H54 (cell line): ENCODE measurements around the gene PDZD2.
"Not testable (repeated sequence)": the region's sequence is repeated elsewhere in the genome, so short reads cannot be mapped to it uniquely, and the experiment has no call there.

Source experiments
- DNase-seq: peaks from one replicate; pipeline ENCODE4 v3.0.0; 2011; ENCODE audit warnings: low spot score, mixed read lengths; ENCODE audit not compliant: insufficient read length
- FAIRE-seq: peaks from 3 replicates; lab custom pipeline; 2011; peaks lifted over from hg19 to GRCh38; lab: Jason Lieb, UNC
- POLR2A ChIP-seq: IDR thresholded peaks from 2 replicates; pipeline ENCODE4 v1.6.1; 2011; ENCODE audit warnings: low read depth, mild to moderate bottlenecking, low read length

Gene PDZD2

DNA sequence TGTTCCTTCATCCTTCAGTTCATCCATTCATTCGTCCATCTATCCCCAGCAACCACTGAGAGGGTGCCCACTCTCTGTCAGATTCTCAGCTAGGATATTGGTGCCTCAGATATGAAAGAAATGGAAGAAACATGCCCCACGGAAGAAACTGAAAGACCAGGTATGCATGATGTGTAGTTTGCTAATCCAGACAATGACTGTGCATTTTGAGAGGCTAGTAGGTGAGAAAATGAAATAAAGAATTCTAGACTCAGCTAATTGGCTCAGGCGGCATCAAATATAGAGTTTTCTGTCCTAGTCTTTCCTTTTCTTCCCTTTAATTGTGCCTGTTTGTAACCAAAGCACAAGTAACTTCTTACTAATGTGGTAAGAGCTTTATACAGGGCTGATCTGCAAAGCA is 104.7 kb downstream of the PDZD2 start:
- no peak for TF ChIP-seq POLR2A
- no peak for FAIRE-seq
- DNase-seq = no peak

- FAIRE-seq = no peak
- no peak for DNase-seq
Measured at GRCh38 chr5:31748458-31749172, 109.7 kb downstream of the PDZD2 start.

DNA sequence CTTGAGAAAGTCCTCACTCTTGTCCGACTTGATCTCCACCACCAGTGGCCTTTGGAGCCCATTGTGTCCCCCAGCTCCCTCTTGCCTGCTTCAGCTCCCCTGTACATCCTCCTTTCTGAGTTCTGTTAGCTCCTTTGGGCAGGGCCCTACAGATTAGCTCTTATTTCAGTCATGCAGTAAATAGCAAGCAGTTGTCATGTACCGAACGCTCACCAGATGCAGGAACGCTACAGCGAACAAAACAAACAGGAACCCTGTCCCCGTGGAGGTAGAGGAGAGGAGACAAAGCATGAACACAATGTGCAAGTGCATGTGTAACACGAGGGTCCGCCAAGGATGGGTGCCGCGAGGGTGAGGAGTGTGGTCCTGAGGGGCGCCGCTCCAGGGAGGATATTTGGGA is 111.3 kb downstream of the PDZD2 start:
- TF ChIP-seq POLR2A = no peak
- FAIRE-seq = no peak

More at GRCh38 chr5:31748458-31749172, 109.7 kb downstream of the PDZD2 start:
- TF ChIP-seq POLR2A = no peak

GRCh38 chr5:31751610-31752009 is 112.7 kb downstream of the PDZD2 start:
- no peak for DNase-seq
- TF ChIP-seq POLR2A = no peak
- FAIRE-seq = no peak

More for the DNA sequence above, 111.3 kb downstream of the PDZD2 start:
- no peak for DNase-seq

DNA sequence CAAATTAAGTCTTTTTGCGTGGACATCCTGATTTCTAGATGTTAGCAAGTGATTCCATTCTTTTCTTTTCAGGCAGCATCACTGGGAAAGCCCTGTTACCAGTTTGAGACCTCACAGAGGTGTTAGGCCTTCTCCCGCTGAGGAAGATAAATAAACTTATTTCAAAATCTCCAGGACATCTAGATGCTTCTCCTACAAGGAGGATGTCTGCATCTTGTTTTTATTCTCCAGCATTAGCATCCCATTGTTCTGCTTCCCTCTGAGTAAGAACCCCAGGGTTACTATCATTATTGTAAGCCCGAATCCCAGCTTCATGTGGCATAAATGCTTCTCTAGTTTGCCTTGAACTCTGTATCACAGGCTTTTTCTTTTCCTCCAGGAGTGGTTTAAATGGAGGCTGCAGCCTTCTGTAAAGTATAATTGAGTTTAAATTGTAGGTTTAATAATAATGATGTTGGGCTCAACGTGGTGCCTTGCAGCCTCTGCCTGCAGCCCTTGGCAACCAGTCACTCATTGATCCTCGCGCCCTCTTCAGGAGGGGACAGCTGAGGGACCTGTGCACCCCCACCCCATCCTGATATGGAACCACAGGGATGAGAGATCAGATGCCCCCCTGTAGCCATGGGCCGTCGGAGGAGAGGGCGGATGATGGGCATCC is 114.9 kb downstream of the PDZD2 start:
- FAIRE-seq = no peak
- TF ChIP-seq POLR2A = no peak

DNA sequence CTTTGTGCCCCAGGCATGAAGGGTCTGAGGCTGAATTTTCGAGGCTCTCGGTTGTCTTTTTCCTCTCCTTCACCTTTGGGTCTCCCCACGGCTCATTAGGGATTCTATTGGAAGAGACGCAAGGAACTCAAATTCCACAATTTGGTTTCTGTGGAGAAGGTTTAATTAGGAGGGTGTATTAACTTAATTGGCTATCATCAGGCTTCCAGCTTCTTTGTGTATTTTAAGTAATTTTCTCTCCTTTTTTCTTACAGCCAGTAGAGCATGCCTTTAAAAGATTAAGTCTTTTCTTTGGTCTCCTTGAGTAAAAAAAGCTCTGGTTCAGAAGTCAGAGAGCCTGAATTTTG is 115.4 kb downstream of the PDZD2 start:
- no peak for TF ChIP-seq POLR2A
- DNase-seq (no peak), FAIRE-seq (no peak)

More for the DNA sequence above, 114.9 kb downstream of the PDZD2 start:
- no peak for DNase-seq

DNA sequence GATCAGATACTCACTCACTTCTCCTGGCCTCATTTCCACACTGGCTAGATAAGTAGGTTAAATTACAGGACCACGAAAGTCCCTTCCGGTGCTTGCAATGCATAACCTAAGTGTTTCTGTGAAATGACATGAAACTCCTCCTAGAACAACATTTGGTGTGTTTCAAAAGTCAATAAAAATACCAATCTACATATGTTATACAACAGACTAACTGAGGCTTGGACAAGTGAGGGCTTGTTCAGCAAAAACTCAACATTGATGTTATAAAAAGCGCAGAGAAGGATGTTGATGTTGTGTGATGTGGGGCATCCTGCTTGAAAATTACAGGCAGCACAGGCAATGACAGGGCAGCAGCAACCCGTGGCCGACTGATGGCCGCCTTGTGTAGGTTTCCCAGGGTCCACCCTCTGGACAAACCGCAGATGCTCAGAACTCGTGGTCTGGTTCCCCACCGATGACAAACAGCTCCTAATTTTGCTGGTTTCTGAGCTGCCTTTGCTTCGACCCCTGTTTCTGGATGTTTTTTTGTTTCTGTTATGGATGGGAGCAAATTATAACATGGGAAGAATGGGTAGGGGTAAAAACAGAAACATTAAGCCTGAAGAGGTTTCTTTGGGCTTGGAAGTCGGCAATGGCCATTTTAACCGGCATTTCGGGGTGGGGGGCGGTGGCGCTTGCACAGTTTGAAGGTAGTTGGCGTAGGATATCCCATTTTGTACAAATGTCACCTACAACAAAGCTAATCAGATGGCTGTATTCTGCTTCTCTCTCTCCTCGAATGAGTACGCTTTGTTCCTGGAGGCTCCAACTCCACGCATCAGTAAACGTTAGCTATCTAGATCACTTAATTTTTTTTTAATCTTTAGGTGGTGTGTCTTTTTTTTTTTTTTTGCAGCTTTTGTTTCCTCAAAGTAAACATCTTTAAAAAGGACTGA is 116.1 kb downstream of the PDZD2 start:
- FAIRE-seq (no peak), DNase-seq (no peak)
- no peak for TF ChIP-seq POLR2A

GRCh38 chr5:31755676-31756230 is 116.8 kb downstream of the PDZD2 start:
- DNase-seq = no peak
- TF ChIP-seq POLR2A = no peak
- FAIRE-seq = no peak

GRCh38 chr5:31757806-31758205 is 118.9 kb downstream of the PDZD2 start:
- DNase-seq (no peak), FAIRE-seq (no peak)
- no peak for TF ChIP-seq POLR2A

GRCh38 chr5:31758803-31759425 is 120.0 kb downstream of the PDZD2 start:
- FAIRE-seq (no peak), DNase-seq (no peak)
- TF ChIP-seq POLR2A = no peak

- DNase-seq (no peak), FAIRE-seq (no peak)
- TF ChIP-seq POLR2A = no peak
Measured at GRCh38 chr5:31759925-31760324, 121.0 kb downstream of the PDZD2 start.

GRCh38 chr5:31761877-31762276 is 122.9 kb downstream of the PDZD2 start:
- FAIRE-seq = no peak
- no peak for TF ChIP-seq POLR2A
- no peak for DNase-seq

- no peak for FAIRE-seq
- no peak for TF ChIP-seq POLR2A
- no peak for DNase-seq
Measured at GRCh38 chr5:31763424-31763823, 124.5 kb downstream of the PDZD2 start.

DNA sequence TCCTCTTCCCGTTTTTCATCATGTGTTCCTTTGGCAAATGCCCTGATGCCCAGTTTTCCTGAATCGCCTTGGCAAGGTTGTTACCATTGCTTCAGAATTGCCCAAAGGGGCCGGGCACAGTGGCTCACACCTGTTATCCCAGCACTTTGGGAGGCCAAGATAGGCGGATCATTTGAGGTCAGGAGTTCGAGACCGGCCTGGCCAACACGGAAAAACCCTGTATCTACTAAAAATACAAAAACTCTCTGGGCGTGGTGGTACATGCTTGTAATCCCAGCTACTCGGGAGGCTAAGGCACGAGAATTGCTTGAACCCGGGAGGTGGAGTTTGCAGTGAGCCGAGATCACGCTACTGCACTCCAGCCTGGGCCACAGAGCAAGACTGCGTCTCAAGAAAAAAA is 125.8 kb downstream of the PDZD2 start:
- FAIRE-seq, DNase-seq: not testable (repeated sequence)
